A549 (cell line): ENCODE data around the gene GNAT3.

Experiments used
- CTCF ChIP-seq: fragments of >200 bp; sonication (Bioruptor Twin); formaldehyde crosslinking; IDR thresholded peaks from 3 replicates; pipeline ENCODE4 v1.5.1; 2016
- EP300 ChIP-seq, 2 experiments: fragments of >200 bp; sonication (Bioruptor Twin); formaldehyde crosslinking; IDR thresholded peaks; 2 replicates in 1 of 2; 3 replicates in 1 of 2; pipeline ENCODE4 v1.6.1; 2016 to 2017
- JUNB ChIP-seq: fragments of >200 bp; sonication (Bioruptor Twin); formaldehyde crosslinking; IDR thresholded peaks from 2 replicates; pipeline ENCODE4 v1.6.1; 2016
- PHF8 ChIP-seq: fragments of 200-600 bp; sonication (generic); IDR thresholded peaks from 2 replicates; pipeline ENCODE4 v1.6.1; 2016; ENCODE audit warnings: low read depth, mild to moderate bottlenecking, antibody characterized with exemption, moderate library complexity, borderline replicate concordance
- POLR2A ChIP-seq: IDR thresholded peaks from 2 replicates; pipeline ENCODE4 v1.6.1; 2012; ENCODE audit warnings: mild to moderate bottlenecking, low read length
- POLR2AphosphoS2 ChIP-seq: conservative IDR thresholded peaks from 2 replicates; pipeline ENCODE4 v1.6.1; 2012; ENCODE audit warnings: low read length, improper control_type of control experiment, inconsistent platforms
- REST ChIP-seq: fragments of 200-600 bp; sonication (generic); IDR thresholded peaks from 2 replicates; pipeline ENCODE4 v1.6.1; 2016; ENCODE audit warnings: antibody characterized with exemption, mild to moderate bottlenecking, moderate library complexity
- USF2 ChIP-seq: fragments of 450-650 bp; IDR thresholded peaks from 2 replicates; pipeline ENCODE4 v1.6.1; 2014; ENCODE audit warnings: antibody characterized with exemption
- TF ChIP-seq, protein P1 (sequence below): fragments of 250-450 bp; sonication (Bioruptor Pico); IDR thresholded peaks from 2 replicates; pipeline ENCODE4 v1.5.0; 2021; ENCODE audit warnings: mild to moderate bottlenecking, moderate library complexity, borderline replicate concordance
- TF ChIP-seq, protein P2 (sequence below): IDR thresholded peaks from 2 replicates; pipeline ENCODE4 v1.6.1; 2012

DNA sequence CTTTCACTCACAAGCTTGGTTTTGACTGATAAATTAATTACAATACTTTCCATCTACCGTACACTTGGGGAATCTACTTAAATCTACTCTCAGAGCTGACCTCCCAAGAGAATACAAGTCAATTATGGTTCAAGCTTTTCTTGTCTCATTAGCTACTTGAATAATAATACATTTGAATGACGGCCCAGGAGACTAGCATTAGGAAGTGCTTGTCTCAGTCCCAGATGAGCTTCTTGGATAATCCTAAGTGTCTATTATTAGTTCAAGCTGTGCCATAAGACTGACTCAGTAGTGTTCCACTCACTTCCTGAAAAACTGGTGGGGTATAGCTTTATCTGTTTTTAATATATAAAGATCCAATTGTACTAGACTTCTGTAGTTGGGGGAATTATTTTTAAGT lies 100.2 kb downstream of the GNAT3 start:
- TF ChIP-seq CTCF (no peak), POLR2AphosphoS2 (no peak), REST (no peak), JUNB (no peak), POLR2A (no peak), PHF8 (no peak), EP300 (IDR thresholded peaks at IDR 0.05) (no peak), USF2 (no peak)
- TF ChIP-seq, protein P1, sequence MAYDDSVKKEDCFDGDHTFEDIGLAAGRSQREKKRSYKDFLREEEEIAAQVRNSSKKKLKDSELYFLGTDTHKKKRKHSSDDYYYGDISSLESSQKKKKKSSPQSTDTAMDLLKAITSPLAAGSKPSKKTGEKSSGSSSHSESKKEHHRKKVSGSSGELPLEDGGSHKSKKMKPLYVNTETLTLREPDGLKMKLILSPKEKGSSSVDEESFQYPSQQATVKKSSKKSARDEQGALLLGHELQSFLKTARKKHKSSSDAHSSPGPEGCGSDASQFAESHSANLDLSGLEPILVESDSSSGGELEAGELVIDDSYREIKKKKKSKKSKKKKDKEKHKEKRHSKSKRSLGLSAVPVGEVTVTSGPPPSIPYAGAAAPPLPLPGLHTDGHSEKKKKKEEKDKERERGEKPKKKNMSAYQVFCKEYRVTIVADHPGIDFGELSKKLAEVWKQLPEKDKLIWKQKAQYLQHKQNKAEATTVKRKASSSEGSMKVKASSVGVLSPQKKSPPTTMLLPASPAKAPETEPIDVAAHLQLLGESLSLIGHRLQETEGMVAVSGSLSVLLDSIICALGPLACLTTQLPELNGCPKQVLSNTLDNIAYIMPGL (CRISPR knock-in tag), result no peak
- TF ChIP-seq, protein P2, sequence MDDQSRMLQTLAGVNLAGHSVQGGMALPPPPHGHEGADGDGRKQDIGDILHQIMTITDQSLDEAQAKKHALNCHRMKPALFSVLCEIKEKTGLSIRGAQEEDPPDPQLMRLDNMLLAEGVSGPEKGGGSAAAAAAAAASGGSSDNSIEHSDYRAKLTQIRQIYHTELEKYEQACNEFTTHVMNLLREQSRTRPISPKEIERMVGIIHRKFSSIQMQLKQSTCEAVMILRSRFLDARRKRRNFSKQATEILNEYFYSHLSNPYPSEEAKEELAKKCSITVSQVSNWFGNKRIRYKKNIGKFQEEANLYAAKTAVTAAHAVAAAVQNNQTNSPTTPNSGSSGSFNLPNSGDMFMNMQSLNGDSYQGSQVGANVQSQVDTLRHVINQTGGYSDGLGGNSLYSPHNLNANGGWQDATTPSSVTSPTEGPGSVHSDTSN, result no peak
